WERI-Rb-1 (cell line): ENCODE data around the gene NEDD8.
A peak's percentile ranks its signal among the peaks of the same experiment; 100 is the strongest.

Experiments
- DNase-seq: peaks from one replicate; pipeline ENCODE4 v3.0.0-alpha.2; 2020
- H3K27ac ChIP-seq: fragments of 250-450 bp; sonication (Bioruptor Pico); 2 replicates; pipeline ENCODE4 v1.5.1; 2020; ENCODE audit warnings: mild to moderate bottlenecking, moderate library complexity
- H3K27me3 ChIP-seq: fragments of 250-450 bp; sonication (Bioruptor Pico); 2 replicates; pipeline ENCODE4 v1.5.1; 2021; ENCODE audit warnings: mild to moderate bottlenecking, low read depth, moderate library complexity; ENCODE audit not compliant: insufficient read depth, severe bottlenecking
- H3K36me3 ChIP-seq: fragments of 250-450 bp; sonication (Bioruptor Pico); 2 replicates; pipeline ENCODE4 v1.5.1; 2020; ENCODE audit warnings: mild to moderate bottlenecking, moderate library complexity
- H3K4me3 ChIP-seq: 2 replicates; pipeline ENCODE4 v1.5.1; 2011; ENCODE audit warnings: low read depth, mild to moderate bottlenecking, control low read depth, low read length
- H3K9me3 ChIP-seq: fragments of 250-450 bp; sonication (Bioruptor Pico); 2 replicates; pipeline ENCODE4 v1.5.1; 2021; ENCODE audit warnings: mild to moderate bottlenecking, moderate library complexity; ENCODE audit not compliant: severe bottlenecking
- TF ChIP-seq, protein P1 (sequence below): IDR thresholded peaks from 2 replicates; pipeline ENCODE4 v1.5.1; 2011; ENCODE audit warnings: low read depth, mild to moderate bottlenecking, control low read depth, inconsistent platforms, low read length

NEDD8 gene

DNA sequence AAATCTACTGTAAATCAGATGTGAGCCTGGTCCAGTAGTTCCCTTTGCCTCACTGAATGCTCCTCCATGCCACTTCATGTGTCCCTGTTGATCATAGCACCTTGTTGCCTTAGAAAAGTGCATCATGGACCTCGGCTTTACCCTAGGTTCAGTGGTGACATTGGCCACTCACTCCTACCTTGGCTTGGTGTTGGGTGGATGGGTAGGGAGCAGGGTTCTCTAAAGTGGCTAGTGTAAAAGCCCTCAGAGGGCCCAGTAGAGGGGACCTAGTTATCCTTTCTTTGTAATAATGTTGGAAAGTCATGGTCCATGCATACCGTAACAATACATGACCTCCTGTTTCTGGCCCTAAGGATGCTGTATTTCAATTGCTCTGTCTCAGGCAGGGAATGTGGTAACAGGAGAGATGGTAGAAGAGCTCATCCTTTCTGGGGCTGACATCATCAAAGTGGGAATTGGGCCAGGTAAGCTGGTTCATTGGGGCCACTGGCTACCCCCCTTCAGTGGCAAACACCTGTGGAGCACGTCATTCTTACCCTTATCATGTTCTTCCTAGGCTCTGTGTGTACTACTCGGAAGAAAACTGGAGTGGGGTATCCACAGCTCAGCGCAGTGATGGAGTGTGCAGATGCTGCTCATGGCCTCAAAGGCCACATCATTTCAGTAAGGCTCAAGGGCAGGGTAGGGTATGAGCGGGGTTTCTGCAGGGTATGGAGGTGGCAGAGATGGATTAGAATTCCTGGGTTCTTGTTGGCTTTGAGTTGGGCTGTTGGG, 4.7 kb upstream of the NEDD8 start:
- no peak overlapping the region for H3K27ac ChIP-seq
- TF ChIP-seq, protein P1, sequence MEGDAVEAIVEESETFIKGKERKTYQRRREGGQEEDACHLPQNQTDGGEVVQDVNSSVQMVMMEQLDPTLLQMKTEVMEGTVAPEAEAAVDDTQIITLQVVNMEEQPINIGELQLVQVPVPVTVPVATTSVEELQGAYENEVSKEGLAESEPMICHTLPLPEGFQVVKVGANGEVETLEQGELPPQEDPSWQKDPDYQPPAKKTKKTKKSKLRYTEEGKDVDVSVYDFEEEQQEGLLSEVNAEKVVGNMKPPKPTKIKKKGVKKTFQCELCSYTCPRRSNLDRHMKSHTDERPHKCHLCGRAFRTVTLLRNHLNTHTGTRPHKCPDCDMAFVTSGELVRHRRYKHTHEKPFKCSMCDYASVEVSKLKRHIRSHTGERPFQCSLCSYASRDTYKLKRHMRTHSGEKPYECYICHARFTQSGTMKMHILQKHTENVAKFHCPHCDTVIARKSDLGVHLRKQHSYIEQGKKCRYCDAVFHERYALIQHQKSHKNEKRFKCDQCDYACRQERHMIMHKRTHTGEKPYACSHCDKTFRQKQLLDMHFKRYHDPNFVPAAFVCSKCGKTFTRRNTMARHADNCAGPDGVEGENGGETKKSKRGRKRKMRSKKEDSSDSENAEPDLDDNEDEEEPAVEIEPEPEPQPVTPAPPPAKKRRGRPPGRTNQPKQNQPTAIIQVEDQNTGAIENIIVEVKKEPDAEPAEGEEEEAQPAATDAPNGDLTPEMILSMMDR: no peak

DNA sequence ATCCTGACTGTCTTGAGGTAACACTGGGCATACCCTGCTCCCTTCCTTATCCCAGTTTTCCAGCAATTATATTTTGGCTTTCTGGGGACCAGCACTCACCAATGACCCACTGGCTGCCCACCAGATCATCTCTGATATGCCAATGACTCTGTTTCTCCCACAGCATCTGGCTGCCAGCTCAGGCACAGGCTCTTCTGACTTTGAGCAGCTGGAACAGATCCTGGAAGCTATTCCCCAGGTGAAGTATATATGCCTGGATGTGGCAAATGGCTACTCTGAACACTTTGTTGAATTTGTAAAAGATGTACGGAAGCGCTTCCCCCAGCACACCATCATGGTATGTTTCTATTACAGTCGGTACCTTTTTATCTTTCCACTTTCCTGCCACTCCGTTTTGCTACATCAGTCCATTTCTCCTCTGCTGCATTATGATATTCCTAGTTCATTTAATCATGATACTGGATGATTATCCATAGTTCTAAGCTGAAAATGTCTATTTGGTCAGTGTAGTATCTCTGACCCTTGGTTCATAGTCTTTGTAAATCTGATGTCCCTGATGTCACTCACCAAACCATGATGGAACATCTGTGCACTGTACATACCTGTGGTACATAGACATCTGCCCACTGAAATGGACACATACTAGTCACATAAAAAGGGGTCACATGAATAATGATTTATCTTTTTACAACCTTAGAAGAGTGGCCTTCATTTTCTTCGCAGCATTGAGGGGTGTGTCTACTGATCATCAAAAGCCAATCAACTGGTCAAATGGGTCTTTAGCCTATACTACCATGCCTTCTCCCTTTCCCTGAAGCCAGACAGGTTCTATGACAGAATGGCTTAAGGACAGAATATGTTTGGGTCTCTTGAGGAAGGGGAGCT, 3.9 kb upstream of the NEDD8 start:
- Histone ChIP-seq H3K36me3 (peaks cover 61% of the 10 kb centered on the region), H3K9me3 (no peaks in the 10 kb centered on the region), H3K27ac (no peak overlapping the region), H3K4me3 (no peak overlapping the region), H3K27me3 (no peaks in the 10 kb centered on the region)
- DNase-seq: no peak
- TF ChIP-seq, protein P1: no peak

More for the DNA sequence above, 4.7 kb upstream of the NEDD8 start:
- Histone ChIP-seq H3K27me3 (no peaks in the 10 kb centered on the region), H3K4me3 (no peak overlapping the region), H3K36me3 (peaks cover 64% of the 10 kb centered on the region), H3K9me3 (no peaks in the 10 kb centered on the region)
- DNase-seq: no peak

GRCh38 chr14:24234095-24235005, 2.2 kb upstream of the NEDD8 start:
- Histone ChIP-seq H3K27me3 (no peaks in the 10 kb centered on the region), H3K9me3 (no peaks in the 10 kb centered on the region), H3K36me3 (peaks cover 44% of the 10 kb centered on the region), H3K4me3 (no peak overlapping the region), H3K27ac (no peak overlapping the region)
- TF ChIP-seq, protein P1: no peak
- DNase-seq: no peak

DNA sequence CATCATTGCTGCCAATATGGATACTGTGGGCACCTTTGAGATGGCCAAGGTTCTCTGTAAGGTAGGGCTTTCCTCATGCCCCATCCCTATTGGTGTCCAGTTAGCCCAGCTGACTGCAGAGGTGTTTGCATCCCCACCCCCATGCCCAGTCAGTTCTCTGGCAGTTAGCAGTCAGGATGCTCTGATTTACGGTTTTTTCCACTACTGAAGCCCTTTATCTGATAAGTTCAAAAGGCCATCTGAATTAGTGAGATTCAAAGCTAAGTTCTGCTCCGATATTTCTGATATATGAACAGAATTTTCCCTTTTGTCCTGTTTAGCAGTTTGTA, 1.3 kb upstream of the NEDD8 start:
- Histone ChIP-seq H3K4me3 (peak overlapping the region; percentile 71), H3K27me3 (no peaks in the 10 kb centered on the region), H3K9me3 (no peaks in the 10 kb centered on the region), H3K27ac (no peak overlapping the region), H3K36me3 (peaks cover 36% of the 10 kb centered on the region)
- no peak for DNase-seq
- TF ChIP-seq, protein P1: no peak

DNA sequence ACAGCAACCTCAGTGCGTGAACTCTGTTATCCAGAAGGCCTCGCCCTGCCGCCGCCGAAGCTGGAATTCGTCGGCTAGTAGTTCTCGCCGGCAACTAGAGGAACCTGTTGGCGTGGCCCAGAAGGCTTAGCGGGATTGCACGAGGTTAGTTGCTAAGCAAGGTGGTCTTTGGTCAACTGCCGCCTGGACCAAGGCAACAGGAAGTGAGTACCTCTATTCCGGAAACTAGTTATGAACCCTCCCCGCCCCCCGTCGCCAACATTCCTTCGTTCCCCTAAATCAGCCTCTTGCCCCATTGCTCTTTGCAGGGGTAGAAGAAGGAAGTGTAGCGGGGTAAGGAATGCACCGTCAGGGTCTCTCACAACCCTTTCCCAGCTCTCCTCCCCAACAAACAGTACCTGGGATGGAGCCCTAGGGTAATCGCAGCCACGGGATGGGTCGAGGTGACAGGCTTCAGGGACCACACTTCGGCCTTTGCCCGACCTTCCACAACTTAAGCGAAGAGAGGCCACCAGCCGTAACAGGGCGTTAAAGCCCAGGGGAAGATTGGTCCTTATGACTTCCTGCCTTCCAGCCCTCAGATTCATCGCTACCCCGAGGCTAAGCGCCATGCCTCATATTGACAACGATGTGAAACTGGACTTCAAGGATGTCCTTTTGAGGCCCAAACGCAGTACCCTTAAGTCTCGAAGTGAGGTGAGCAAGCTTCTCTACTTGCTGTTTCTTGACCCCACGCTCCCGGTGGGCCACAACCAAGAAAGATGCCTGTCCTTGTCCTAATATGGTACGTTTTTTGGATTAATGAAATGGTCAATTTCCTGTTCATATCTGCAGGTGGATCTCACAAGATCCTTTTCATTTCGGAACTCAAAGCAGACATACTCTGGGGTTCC, 724 bp upstream of the NEDD8 start, which contains the start of gene GMPR2:
TSS of gene GMPR2 (plus strand) at position 285 of the 893 bp plus-strand sequence. CDS start at position 610, 325 bp downstream.
- Histone ChIP-seq H3K36me3 (peaks cover 35% of the 10 kb centered on the region), H3K27ac (peak within 1 kb of the TSS; percentile 93), H3K27me3 (no peaks in the 10 kb centered on the region), H3K9me3 (no peaks in the 10 kb centered on the region), H3K4me3 (peak within 1 kb of the TSS; percentile 71)
- TF ChIP-seq, protein P1: no peak
- no peak for DNase-seq
